HG03342 (cell line): ENCODE results near the gene TNS4.

Source experiments
- ATAC-seq: cut with Tn5 transposase; IDR thresholded peaks from one replicate; pipeline ENCODE4 v1.9.1; 2021; ENCODE audit warnings: mild to moderate bottlenecking, moderate library complexity; ENCODE audit not compliant: unreplicated experiment

TNS4 gene

GRCh38 chr17:40443196-40443987 is 58.0 kb downstream of the TNS4 start, which contains the start of gene IGFBP4:
TSS of gene IGFBP4 (plus strand) at chr17:40443450. CDS start at chr17:40443736, 286 bp downstream.
- ATAC-seq: no peak

- no peak for ATAC-seq
Measured at GRCh38 chr17:40442392-40443195, 58.8 kb downstream of the TNS4 start.

- no peak for ATAC-seq
Measured at GRCh38 chr17:40440166-40440565, 61.3 kb downstream of the TNS4 start.

GRCh38 chr17:40437095-40437732 is 64.2 kb downstream of the TNS4 start:
- ATAC-seq: no peak

GRCh38 chr17:40436636-40437035 is 64.8 kb downstream of the TNS4 start:
- no peak for ATAC-seq

- no peak for ATAC-seq
Measured at GRCh38 chr17:40433551-40434415, 67.6 kb downstream of the TNS4 start.

- no peak for ATAC-seq
Measured at GRCh38 chr17:40432864-40433528, 68.4 kb downstream of the TNS4 start.

GRCh38 chr17:40431231-40431602 is 70.2 kb downstream of the TNS4 start:
- ATAC-seq: no peak

- ATAC-seq: no peak
Measured at GRCh38 chr17:40430272-40431230, 70.9 kb downstream of the TNS4 start.

- ATAC-seq: no peak
Measured at GRCh38 chr17:40427002-40427491, 74.4 kb downstream of the TNS4 start.
